Right ventricle myocardium inferior (tissue), 1 donor: Measurements from ENCODE around the gene MYBBP1A. TPM values are rescaled to one million over a fixed set of nuclear protein-coding genes. Genes with fewer than 3 reads are reported as not detected.
"Not testable (repeated sequence)": the region's sequence is repeated elsewhere in the genome, so short reads cannot be mapped to it uniquely, and the experiment has no call there.

Experiments used
- ATAC-seq: fragments of 200-7000 bp; cut with Tn5 transposase; one replicate; pipeline ENCODE4 v1.9.1; 2020; ENCODE audit warnings: mild to moderate bottlenecking, moderate library complexity
- DNase-seq: peaks from one replicate; pipeline ENCODE4 v3.0.0; 2021; ENCODE audit errors: missing footprints
- intact Hi-C: fragments of 100-400 bp; cut with DNase I; formaldehyde crosslinking; loops from one replicate; pipeline ENCODE4 v1.11.0; 2022
- total RNA-seq: library from RNA; stranded (reverse); fragmentation: NEBNext Ultra II Directional; extraction: Animal tissue kit (Norgen Biotek cat#: 25700); gene quantifications from one replicate; pipeline ENCODE4 v1.2.1, GENCODE V29; 2021
- donor health status: DM: no; HTN: yes; CAD: no; lungs with severe emphysema.

The MYBBP1A gene
- total RNA-seq, 1 donor from 2014 or later, result 19.2 TPM

DNA sequence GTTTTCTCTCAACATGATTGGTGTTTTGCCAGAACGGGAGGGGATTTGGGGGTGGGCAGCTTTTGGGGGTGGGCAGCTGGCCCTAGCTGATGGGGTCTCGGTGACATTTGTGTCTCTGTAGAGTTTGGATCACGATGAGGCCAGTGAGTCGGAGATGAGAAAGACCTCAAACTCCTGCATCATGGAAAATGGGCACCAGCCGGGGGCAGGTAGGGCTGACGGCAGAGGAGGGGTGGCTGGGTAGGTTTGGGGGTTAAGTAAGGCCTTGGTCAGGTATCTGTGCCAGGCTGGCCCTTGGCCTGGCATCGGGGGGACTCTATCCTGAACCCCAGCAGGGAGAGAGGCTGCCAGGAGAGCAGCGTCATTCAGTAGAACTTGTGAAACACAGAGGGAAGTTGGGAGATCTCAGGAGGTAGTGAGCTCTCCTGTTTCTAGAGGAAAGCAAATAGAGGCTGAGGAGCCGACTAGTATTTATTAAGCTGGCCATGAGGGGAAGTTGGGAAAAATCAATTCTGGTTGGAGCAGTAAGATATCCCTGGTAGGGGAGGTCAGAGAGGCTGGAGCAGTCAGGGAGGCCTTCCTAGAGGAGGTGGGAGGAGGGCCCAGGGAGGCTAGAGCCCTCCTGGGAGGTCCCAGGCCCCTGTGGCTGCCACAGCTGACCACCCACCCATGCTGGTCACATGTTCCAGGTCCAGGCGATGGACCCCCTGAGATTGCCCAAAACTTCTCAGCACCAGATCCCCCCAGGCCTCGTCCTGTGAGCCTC, 37.2 kb upstream of the MYBBP1A start:
- ATAC-seq (no peak), DNase-seq (peak; percentile 40)
- intact Hi-C loops, result no loop called here

DNA sequence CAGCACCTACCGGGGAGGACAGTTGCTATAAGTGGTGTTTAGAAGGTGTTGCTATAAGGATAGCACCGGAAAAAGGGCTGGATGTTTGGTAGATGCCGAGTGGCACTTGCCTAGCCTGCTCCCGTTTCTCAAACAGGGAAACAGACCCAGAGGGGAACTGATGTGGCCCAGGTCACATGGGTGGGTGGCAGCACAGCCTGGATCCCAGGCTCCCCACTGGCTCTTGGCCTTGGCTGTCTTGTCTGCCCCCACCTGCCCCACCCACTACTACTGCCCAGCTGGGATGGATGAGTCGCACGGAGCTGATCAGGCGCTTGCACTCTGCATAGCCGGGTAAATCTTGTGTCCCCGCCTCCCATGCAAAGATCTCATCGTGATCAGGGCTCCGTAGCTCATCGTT, 36.3 kb upstream of the MYBBP1A start:
- DNase-seq (no peak), ATAC-seq (no peak)
- intact Hi-C loops, result no loop called here

DNA sequence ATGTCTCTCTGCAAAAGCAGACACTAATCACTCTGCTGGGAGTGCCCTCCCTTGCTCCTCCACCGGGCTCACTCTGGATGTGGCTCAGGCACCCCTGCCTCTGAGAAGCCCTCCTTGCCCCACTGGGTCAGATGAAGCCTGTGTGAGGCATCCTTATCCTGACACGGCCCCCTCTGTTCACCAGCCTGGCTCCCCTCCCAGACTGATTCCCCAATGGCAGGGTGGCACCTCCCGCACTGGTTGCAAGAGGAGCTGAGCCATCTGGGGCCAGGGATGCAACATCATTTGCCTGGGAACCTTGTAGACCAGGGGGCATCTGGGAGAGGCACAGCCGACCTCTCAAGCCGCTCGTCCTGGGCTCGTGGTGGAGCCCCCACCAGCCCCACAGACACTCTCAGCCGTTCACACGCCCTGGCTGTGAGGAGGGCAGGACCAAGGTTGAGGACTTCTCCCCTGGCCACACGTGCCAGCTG, 35.8 kb upstream of the MYBBP1A start:
- intact Hi-C loops, result no loop called here
- no peak for ATAC-seq
- no peak for DNase-seq

DNA sequence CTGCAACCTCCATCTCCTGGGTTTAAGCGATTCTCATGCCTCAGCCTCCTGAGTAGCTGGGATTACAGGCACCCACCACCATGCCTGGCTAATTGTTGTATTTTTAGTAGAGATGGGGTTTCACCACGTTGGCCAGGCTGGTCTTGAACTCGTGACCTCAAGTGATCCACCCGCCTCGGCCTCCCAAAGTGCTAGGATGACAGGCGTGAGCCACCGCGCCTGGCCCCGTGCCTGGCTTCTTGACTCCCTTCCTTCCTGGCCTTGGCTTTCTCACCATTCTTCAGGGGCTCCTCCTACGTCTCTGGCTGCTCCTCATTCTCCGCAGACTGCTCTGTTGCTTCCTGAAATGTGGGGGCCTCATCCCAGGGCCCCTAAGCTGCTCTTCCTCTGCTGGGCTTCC, 34.9 kb upstream of the MYBBP1A start:
- ATAC-seq, DNase-seq, intact Hi-C loops: not testable (repeated sequence)

DNA sequence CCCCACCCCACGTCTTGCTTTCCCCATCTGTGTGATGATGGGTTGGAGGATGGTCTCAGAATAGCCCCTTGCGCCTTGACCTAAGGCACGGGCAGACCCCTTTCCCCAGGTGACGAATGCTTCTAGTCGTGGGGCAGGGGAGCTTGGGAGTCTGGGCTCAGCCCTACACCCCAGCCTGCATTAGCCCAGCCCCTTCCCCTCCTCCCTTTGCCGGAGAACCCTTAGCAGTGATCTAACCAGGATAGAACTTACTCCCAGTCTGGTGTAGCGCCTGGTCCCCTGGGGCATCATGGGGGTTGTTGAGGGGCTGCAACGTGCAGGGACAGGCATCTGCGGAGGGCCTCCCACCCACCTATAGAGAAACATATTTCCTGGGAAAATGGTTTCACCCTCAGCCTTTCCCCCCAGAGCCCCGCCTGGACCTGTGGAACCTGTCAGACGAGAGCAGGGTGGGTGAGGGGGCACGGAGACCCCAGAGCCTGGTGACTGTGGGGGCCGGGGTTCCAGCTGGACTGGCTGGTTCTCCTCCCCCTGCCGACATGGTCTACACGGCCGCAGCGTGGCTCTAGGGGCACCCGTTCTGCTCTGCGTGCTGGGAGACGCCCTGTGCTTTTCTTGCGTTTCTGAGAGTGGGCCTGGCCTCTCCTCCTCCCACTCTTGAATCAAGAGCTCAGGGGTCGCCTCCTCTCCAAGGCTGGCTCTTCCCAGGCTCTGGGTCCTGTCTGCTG, 33.9 kb upstream of the MYBBP1A start:
- ATAC-seq (no peak), DNase-seq (no peak)
- intact Hi-C loops, result loop anchor here (5.0 kb wide), 1 partner anchor 33 kb away; no protein-coding TSS in a partner anchor

DNA sequence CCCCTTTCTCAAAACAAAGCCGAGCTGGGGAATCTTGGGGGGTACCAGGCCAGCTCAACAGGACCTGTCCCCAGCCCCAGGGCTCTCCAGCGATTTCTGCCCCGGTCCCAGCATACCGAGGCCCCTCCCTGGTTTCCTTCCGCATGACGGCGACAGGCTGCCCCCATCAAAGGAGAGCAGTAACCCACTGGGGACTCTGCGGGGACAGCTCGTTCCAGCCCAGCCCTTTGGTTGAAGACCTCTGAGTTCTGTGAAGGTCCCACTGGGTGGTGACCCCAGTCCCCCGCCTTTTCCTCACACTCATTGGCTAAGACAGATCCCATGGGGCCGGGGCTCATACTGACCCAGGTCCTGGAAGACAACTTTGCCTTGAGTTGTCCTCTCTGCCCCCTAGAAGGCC, 33.2 kb upstream of the MYBBP1A start:
- intact Hi-C loops, result loop anchor here (5.0 kb wide), 1 partner anchor 34 kb away; no protein-coding TSS in a partner anchor
- ATAC-seq, result peak; percentile 4
- DNase-seq, result no peak

DNA sequence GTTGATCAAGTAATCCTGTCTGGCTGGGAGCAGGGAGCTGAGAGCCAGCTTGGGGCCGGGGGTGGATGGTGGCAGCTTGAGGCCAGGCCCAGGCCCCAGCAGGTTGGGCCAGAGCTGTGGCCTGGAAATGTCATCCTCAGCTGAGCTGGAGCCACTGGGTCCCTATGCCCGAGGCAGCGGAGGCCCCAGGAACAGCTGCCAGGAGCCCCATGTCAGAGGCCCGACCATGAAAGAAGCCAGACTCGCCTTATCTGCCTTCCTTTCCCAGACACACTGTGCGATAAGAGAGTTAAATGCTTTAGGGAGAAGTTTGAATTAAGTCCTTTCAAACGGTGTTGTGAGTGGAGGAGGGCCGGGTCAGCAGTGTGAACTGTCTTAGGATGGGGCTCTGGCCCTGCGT, 32.6 kb upstream of the MYBBP1A start:
- ATAC-seq (peak; percentile 46), DNase-seq (no peak)
- intact Hi-C loops, result loop anchor here (5.0 kb wide), 1 partner anchor 34 kb away; no protein-coding TSS in a partner anchor

DNA sequence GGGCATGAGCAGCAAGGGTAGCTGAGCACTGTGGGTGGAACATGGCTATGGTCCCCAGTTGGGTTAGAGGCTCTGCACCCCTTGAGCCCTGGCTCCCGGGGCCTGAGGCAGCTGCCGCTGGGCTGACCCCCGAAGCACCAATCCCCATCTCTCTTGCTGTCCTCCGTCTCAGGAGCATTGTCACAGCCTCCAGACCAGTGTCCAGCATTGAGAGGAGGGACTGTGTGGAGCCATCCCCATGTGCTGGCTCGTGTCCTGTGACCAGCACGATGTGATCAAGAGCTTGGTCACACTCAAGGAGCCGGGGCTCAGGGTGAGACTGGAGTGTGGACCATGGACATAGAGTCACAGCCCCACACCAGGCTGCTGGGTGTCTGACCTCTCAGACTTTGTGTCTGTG, 32.0 kb upstream of the MYBBP1A start:
- DNase-seq (no peak), ATAC-seq (no peak)
- intact Hi-C loops, result loop anchor here (5.0 kb wide), 1 partner anchor 35 kb away; no protein-coding TSS in a partner anchor

DNA sequence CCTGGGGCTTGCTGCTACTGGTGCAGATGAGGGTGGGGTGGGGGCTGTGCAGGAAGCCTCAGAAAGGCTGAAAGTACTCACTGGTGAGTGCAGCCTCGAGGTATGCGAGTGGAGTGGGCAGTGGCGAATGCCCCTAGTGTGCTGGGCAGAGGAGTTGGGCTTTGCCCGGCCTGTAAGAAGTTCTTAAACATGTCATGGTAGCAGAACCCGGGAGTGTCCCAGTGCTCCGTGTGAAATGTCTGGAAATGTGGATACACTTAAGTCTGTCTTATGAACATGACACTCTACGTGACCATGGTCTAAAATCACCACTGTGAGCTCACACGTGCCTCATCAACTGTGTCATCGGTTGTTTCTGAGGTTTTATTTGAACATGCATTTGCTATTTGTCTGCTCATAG, 30.9 kb upstream of the MYBBP1A start:
- ATAC-seq, result no peak
- no peak for DNase-seq
- intact Hi-C loops, result loop anchor here (5.0 kb wide), 1 partner anchor 36 kb away; no protein-coding TSS in a partner anchor

DNA sequence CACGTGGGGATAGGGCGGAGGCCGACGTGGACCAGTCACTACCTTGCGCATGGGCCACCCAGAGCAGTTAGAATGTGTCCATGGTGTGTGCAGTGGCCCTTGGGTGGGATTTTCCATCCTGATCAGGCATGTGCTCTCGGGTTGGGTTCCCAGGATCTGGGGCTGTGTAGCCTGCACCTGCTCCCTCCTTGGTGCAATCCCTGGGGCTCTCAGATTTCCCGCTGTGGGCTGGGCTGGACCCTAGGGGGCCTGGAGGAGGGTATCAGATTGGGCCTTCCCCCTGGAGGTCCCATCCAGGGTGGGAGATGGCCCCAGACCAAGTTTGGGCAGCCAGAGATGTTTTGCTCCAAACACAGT, 30.4 kb upstream of the MYBBP1A start:
- ATAC-seq (no peak), DNase-seq (no peak)
- intact Hi-C loops, result loop anchor here (2.0 to 5.0 kb wide), 2 partner anchors 19 to 37 kb away; no protein-coding TSS in a partner anchor

DNA sequence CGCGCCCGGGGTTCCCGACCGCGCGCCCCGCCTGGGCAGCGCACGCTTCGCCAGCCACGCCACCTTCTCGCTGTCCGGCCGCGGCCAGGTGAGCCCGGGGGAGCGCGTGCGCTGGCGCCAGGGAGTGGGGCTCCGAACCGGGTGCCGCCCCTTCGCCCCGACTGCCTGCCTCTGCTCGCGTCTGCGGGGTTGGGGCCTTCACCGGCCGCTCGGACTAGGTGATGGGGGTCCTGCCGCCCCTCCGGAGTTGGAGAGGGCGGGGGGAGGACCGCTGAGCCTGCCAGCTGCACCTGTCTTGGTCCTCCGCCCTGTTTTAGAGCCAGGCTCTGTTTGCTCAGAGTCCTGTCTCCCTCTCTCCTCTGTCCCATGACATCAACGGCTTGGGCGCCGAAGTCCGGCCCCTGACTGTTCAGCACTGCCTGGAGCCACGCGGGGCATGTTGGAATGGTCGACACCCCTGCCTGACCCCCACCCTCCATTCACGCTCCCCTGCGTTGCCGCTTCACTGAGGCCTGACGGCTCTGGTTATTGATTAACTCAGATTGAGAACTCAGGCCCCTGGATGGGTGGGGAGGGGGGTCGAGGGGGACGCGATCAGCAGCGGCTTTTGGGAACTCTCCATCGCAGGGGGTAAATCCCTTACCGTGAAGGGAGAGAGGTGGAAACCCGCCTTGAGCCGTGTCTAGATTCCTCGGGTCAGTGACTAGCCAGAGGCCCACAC, 29.9 kb upstream of the MYBBP1A start:
- intact Hi-C loops, result loop anchor here (2.0 to 5.0 kb wide), 2 partner anchors 20 to 37 kb away; no protein-coding TSS in a partner anchor
- ATAC-seq (peak; percentile 4), DNase-seq (no peak)

DNA sequence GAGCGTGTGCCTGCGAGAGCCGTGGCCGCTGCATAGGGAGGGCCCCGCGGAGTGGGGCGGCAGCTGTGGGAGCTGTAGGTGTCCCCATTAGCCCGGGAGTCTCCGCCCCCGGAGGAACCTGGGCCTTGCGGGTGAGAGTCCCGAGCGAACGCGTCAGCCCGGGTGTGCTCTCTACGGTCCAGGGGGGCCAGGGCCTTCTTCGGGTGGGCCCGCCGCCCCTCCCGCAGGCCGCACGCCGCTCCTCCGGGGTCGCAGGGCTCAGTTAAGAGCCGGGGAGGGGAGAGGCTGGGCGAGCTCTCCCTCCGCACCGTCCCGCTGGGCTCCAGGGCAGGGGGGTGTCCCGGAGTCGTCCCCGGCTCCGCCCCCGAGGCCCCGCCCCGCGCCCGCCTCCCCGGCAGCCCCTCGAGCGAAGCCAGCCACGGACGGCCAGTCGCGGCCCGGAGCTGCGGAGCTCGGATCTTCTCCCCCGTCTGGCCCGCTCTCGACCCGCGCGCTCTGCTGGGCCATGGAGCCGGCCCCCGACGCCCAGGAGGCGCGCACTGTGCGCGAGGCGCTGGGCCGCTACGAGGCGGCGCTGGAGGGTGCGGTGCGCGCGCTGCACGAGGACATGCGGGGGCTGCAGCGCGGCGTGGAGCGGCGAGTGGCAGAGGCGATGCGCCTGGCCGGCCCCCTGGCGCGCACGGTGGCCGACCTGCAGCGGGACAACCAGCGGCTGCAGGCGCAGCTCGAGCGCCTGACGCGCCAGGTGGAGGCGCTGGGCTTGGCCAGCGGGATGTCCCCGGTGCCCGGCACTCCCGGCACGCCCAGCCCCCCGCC, 29.1 kb upstream of the MYBBP1A start, which contains the start of gene SMTNL2:
TSS of gene SMTNL2 (plus strand) at position 429 of the 816 bp plus-strand sequence. CDS start at position 506, 77 bp downstream.
- intact Hi-C loops, result loop anchor here (2.0 kb wide), 1 partner anchor 20 kb away; no protein-coding TSS in a partner anchor
- ATAC-seq, result peak; percentile 84
- no peak for DNase-seq

DNA sequence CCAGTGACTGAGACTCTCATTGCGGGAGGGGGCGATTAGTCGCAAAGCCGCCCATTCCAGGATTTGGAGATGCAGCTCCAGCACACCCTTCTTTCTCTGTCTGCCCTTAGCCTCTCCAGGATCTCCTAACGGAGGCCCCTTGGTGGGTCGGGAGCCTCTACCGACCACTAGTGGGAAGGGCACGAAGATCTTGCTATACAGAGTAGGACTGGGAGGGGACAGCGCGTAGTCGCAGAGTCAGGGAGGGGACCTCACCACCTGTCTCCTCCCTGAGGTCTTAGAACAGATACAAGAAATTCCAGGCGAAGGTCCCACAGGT, 28.6 kb upstream of the MYBBP1A start:
- intact Hi-C loops, result loop anchor here (2.0 kb wide), 1 partner anchor 21 kb away; no protein-coding TSS in a partner anchor
- ATAC-seq (peak; percentile 66), DNase-seq (no peak)

DNA sequence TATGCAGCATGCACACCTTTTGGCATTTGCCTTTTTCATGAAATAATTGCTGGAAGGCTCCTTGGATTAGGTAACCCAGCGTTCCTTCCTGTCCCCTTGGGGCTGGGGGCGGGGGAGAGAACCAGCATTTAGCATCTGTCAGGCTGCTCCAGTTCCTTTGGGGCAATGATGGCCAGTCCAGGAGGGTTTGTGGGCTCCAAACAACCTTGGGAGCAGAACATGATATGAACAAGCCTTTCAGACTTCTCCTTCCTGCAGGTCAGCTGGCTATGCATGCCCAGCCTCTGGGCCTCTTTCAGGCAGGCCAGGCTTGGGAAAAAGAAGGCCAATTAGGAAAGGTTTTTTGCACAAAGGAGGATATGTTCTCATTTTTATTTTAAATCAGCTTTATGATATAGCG, 28.0 kb upstream of the MYBBP1A start:
- ATAC-seq (no peak), DNase-seq (no peak)
- intact Hi-C loops, result no loop called here

DNA sequence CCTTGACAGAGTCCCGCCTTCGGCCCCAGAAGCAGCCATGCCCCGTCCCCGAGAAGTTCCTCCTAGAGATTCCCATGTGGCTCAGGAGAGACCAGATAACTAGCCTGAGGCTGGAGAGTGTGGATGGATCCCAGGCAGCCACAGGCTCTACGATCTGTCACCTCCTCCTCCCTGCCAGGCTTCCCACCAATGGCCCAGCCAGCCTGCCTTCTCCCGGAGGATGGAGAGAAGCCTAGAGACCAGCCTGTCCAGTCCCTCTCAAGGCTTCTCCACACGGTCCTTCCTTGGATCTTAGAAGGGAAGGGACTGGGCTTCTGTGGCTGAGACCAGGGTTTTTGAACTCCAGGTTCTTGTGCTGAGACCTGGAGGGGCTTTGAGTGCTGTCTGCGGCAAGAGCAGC, 27.5 kb upstream of the MYBBP1A start:
- no peak for ATAC-seq
- intact Hi-C loops, result no loop called here
- DNase-seq, result no peak

DNA sequence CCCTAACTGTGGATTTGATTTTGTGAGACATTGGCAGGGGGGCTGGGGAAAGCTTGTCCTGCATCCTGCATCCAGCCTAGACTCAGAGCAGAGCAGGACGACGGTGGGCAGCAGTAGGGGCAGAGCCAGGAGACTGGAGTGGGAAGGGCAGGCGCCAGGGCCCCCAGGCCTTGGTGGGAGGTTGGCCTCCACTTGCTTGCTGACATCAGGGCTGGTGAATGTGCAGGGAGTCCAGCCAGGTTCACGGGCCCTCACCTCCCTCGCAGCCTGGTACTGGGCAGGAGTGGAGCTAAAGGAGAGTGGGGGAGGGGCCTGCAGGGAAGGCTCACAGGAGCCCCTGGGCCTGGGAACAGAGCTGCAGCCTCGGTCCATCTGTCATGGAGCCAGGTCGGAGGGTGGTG, 26.9 kb upstream of the MYBBP1A start:
- ATAC-seq (no peak), DNase-seq (no peak)
- intact Hi-C loops, result no loop called here

DNA sequence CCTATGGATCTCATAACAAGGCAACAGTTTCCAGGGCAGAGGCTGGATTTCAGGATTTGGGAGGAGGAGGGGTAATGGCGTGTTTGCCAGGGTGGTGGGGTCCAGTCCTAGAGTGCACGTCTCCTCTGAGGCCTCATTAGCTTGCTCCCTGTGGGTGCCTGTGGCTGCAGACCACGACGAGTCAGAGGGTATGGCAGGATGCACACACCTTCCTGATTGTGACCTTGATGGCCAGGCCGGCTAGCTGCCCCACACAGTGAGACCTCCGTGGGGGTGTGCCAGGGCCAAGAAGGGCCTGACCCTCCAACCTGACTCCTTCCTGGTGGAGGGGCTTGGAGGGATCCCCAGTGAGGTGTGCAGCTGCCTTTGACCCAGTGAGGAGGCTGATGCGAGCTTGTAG, 25.1 kb upstream of the MYBBP1A start:
- ATAC-seq, result no peak
- intact Hi-C loops, result no loop called here
- no peak for DNase-seq

DNA sequence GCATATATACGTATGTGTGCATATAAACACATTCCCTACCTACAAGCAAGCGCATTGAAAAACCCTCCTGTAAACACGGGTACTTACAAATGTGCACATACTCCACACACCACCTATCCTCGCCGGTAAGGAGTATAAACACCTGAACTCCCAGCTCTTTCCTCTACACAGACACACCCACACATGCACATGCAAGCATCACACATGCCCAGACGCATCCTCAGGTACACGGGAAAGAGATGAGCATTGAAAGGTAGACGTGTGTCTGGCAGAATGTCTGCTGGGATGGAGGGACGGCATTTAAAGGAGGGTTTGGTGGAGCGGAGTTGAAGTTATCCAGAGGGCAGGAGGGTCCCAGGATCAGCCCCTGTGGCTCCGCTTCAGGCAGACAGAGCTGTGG, 24.5 kb upstream of the MYBBP1A start:
- intact Hi-C loops, result no loop called here
- no peak for ATAC-seq

More for the DNA sequence above, 24.5 kb upstream of the MYBBP1A start:
- no peak for DNase-seq
